NT2/D1 (cell line): ENCODE data around the gene FAM184A.

ENCODE experiments used
- YY1 ChIP-seq: IDR thresholded peaks from 2 replicates; pipeline ENCODE4 v1.6.1; 2011; ENCODE audit not compliant: insufficient read length, insufficient read depth
- ZNF274 ChIP-seq: IDR thresholded peaks from 2 replicates; pipeline ENCODE4 v1.6.1; 2011; ENCODE audit warnings: mild to moderate bottlenecking, low read depth, low read length

- TF ChIP-seq ZNF274, result no peak
- TF ChIP-seq YY1, result no peak
Observed at GRCh38 chr6:118985123-118985830, 93.2 kb downstream of the FAM184A start.
